ENCODE measurements around the gene SLC10A2. TPM values are rescaled to one million over a fixed set of nuclear protein-coding genes. Genes with fewer than 3 reads are reported as not detected.

SLC10A2 gene
- total RNA-seq, 1 donor from 2014 or later = not detected

DNA sequence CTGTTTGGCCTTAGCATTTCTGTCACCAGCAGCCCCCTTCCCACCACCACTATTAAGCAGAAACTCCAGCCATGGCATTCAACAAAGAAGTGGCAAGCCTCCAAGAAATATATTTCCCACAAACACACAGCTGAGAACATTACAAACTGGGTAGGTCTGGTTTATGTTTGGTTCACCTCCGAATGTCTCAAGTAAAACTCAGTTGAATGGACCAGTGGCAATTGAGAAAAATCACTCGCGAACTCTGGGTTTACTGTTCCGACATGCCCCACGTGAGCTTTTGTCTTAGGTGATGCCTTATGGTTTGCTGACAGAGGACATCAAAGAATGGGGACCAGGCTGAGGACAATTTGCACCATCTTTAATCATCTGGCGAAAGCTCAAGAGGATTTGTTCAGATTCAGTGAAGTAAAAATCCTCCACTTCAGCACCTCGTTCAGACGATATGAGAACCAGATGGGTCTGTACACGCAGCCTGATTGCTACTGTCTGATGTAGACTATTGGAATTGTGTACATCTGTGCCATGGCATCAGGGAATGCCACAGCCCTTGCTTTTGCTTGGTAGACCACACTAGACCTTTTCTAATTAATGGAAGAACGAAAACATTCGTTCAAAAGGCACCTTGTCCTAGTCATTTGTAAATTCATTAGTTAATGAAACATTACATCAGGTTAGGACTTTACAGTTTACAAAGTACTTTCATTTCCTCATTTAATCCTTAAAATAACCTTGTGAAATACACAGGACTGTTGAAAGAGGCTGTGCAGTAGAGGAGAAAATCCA is 59.4 kb downstream of the SLC10A2 start:
- no peaks in the 10 kb centered on the region for H3K27me3 ChIP-seq
- no peaks in the 10 kb centered on the region for H3K9me3 ChIP-seq
- H3K4me1 ChIP-seq = no peaks in the 10 kb centered on the region
- DNase-seq (ENCODE audit: extremely low spot score in 2 of 2) = no peak
- H3K4me3 ChIP-seq = no peak overlapping the region
- no peaks in the 10 kb centered on the region for H3K36me3 ChIP-seq
- TF ChIP-seq, protein P1, sequence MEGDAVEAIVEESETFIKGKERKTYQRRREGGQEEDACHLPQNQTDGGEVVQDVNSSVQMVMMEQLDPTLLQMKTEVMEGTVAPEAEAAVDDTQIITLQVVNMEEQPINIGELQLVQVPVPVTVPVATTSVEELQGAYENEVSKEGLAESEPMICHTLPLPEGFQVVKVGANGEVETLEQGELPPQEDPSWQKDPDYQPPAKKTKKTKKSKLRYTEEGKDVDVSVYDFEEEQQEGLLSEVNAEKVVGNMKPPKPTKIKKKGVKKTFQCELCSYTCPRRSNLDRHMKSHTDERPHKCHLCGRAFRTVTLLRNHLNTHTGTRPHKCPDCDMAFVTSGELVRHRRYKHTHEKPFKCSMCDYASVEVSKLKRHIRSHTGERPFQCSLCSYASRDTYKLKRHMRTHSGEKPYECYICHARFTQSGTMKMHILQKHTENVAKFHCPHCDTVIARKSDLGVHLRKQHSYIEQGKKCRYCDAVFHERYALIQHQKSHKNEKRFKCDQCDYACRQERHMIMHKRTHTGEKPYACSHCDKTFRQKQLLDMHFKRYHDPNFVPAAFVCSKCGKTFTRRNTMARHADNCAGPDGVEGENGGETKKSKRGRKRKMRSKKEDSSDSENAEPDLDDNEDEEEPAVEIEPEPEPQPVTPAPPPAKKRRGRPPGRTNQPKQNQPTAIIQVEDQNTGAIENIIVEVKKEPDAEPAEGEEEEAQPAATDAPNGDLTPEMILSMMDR (IDR thresholded peaks at IDR 0.05) = no peak
- TF ChIP-seq POLR2A (IDR thresholded peaks at IDR 0.05) (no peak), POLR2AphosphoS5 (IDR thresholded peaks at IDR 0.05; ENCODE audit: insufficient read depth in 1 of 2, low read depth in 1 of 2) (no peak)
- intact Hi-C loops (cut with DNase I) = no loop called here
- H3K27ac ChIP-seq = no peak overlapping the region

DNA sequence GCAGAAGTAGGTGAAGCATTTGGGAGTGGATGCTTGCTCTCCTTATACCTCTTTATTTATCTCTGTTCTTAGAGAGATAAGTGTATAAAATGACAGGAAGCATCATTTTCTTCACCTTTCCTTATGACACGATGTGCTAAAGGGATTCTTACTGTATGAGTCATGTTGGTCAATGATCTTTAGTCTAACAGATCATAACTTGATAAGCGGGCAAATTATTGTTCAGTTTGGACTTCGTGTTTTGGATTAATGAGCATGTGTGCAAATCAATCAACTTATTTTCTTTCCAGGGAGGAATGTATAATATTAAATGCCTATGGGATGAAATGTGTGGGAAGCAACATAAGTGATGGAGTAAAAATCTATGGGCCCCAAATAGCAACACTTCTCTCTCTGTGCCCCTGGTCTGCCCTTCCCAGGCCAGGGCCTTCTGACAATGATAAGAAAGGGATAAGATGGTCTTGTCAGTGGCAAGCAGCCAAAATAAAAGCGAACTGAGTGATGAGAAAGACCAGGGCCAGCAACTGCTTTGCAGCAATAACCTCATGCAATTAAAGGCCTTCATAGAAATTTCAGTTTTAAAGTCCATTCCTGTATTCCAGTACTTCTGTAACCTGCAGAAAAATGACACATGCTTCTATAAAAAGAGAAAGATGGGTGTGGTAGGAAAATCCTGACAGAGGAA is 61.4 kb downstream of the SLC10A2 start:
- TF ChIP-seq POLR2A (IDR thresholded peaks at IDR 0.05) (no peak), POLR2AphosphoS5 (IDR thresholded peaks at IDR 0.05; ENCODE audit: insufficient read depth in 1 of 2, low read depth in 1 of 2) (no peak)
- TF ChIP-seq, protein P1 (IDR thresholded peaks at IDR 0.05) = no peak
- intact Hi-C loops (cut with DNase I) = no loop called here

DNA sequence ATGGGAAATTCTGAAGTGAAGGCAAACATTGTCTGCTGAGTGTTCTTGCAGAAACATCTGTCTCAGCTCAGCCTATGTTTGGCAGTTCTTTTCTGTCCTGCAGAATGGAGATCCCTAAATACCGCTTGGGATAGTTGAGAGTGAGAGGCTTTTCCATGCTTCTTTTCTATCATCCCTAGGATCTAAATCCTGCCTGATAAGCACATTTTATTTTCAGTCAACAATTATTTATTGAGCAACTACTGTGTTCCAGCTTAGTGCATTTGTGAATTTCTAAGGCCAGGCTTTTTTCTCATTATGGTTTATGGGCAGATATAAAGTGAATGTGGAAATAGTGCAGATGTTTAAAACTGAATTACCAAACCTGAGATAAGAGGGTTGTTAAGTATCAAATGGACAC is 62.6 kb downstream of the SLC10A2 start:
- H3K4me3 ChIP-seq = no peak overlapping the region

More for the DNA sequence above, 61.4 kb downstream of the SLC10A2 start:
- Histone ChIP-seq H3K9me3 (no peaks in the 10 kb centered on the region), H3K36me3 (no peaks in the 10 kb centered on the region), H3K27me3 (no peaks in the 10 kb centered on the region), H3K4me3 (no peak overlapping the region), H3K27ac (no peak overlapping the region), H3K4me1 (no peaks in the 10 kb centered on the region)
- no peak for DNase-seq (ENCODE audit: extremely low spot score in 2 of 2)

DNA sequence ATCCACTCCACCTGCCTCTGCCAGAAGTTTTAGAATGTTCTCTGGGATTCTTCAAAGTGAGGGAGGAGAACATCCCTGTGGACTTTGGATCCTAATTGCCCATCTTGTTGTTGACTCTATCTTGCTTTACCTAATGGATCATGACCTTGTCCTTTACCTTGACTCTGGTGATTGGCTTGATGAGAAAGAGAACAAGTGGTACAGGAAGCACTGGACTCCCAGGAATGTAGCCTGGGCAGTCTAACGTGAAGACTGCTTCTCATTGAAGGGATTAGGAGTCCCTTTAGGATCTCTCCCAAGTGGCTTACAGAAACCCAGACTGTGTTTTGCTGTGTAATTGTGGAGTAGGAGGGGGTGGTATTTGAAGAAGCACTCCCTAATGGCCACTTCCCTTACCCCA is 63.9 kb downstream of the SLC10A2 start:
- intact Hi-C loops (cut with DNase I) = no loop called here
- DNase-seq (ENCODE audit: extremely low spot score in 2 of 2) = no peak
- Histone ChIP-seq H3K27me3 (no peaks in the 10 kb centered on the region), H3K27ac (no peak overlapping the region), H3K4me1 (no peaks in the 10 kb centered on the region), H3K4me3 (no peak overlapping the region), H3K9me3 (no peaks in the 10 kb centered on the region), H3K36me3 (no peaks in the 10 kb centered on the region)
- TF ChIP-seq, protein P1 (IDR thresholded peaks at IDR 0.05) = no peak

More for the DNA sequence above, 62.6 kb downstream of the SLC10A2 start:
- H3K27me3 ChIP-seq = no peaks in the 10 kb centered on the region
- DNase-seq (ENCODE audit: extremely low spot score in 2 of 2) = no peak
- H3K9me3 ChIP-seq = no peaks in the 10 kb centered on the region
- TF ChIP-seq, protein P1 (IDR thresholded peaks at IDR 0.05) = no peak
- TF ChIP-seq POLR2AphosphoS5 (IDR thresholded peaks at IDR 0.05; ENCODE audit: insufficient read depth in 1 of 2, low read depth in 1 of 2) (no peak), POLR2A (IDR thresholded peaks at IDR 0.05) (no peak)
- no peaks in the 10 kb centered on the region for H3K36me3 ChIP-seq
- H3K4me1 ChIP-seq = no peaks in the 10 kb centered on the region
- H3K27ac ChIP-seq = no peak overlapping the region
- intact Hi-C loops (cut with DNase I) = no loop called here

DNA sequence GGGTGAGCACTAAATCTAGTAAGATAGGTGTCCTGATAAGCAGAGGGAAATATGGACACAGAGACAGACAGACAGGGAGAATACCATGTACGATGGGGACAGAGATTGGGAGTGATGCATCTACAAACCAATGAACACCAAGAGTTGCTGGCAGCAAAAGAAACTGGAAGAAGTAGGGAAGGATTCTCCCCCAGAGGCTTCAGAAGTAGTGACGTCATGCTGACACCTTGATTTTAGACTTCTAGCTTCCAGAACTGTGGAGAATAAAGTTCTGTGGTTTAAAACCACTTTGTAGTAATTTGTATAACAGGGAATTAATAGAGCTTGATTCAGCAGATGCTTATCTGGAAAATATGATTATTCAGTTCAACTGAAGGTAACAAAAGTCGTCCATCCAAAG is 66.1 kb downstream of the SLC10A2 start:
- Histone ChIP-seq H3K36me3 (no peaks in the 10 kb centered on the region), H3K27ac (no peak overlapping the region), H3K9me3 (no peaks in the 10 kb centered on the region), H3K27me3 (no peaks in the 10 kb centered on the region), H3K4me1 (no peaks in the 10 kb centered on the region), H3K4me3 (no peak overlapping the region)
- no peak for DNase-seq (ENCODE audit: extremely low spot score in 2 of 2)
- TF ChIP-seq POLR2AphosphoS5 (IDR thresholded peaks at IDR 0.05; ENCODE audit: insufficient read depth in 1 of 2, low read depth in 1 of 2) (no peak), POLR2A (IDR thresholded peaks at IDR 0.05) (no peak)
- TF ChIP-seq, protein P1 (IDR thresholded peaks at IDR 0.05) = no peak
- intact Hi-C loops (cut with DNase I) = no loop called here

Data from vagina (tissue), 2 donors.